ENCODE results near the gene PDZRN4. TPM values are rescaled to one million over a fixed set of nuclear protein-coding genes. Genes with fewer than 3 reads are reported as not detected.

PDZRN4 gene
- total RNA-seq, 1 experiment from 2014 or later: not detected

DNA sequence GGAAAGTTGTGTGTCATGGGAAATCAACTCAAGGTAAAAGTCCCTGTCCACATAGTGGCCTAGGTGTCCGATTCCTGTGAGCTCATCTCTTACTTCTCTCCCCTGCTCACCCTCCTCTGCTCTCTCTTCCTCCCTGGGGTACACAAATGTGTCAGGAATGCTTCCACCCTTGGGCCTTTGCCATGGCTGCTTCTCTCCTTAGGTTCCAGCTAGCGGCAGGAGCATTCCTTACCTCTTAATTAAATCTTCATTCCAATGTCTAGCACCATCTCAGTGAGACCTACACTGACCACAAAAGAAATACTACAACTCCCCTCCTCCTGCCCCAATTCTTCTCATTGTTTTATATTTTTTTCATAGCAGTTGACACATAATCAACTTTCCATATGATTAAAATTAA is 298.6 kb downstream of the PDZRN4 start:
- CTCF ChIA-PET: no interaction called here

DNA sequence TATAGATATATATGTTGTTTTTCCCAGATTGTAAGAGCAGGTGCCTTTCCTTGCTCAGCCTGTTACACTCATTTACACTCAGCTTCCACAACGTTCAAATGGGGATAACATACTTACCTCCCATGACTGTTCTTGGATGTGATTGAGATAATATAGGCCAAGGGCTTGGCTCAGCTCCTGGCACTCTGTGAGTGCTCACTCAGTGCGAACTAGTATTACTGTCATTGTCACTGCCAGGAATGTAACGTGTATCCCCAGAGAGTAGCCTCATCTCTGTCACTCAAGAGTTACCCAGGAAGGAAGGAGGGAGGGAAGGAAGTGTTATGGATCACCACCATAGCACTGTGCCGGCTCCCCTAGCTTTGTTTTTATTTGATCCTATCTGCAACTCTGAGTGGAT is 307.9 kb downstream of the PDZRN4 start:
- H3K9me3 ChIP-seq (ENCODE audit: low read depth, low read length, poor library complexity, severe bottlenecking): no peaks in the 10 kb centered on the region
- H3K27me3 ChIP-seq (replicated peaks; ENCODE audit: insufficient read depth, low read depth, low read length, poor library complexity): no peaks in the 10 kb centered on the region
- no peak overlapping the region for H3K27ac ChIP-seq (ENCODE audit: low read depth, low read length, poor library complexity, severe bottlenecking)
- no peak for TF ChIP-seq EZH2 (IDR thresholded peaks at IDR 0.05; ENCODE audit: borderline replicate concordance, low read depth, low read length, poor library complexity, severe bottlenecking)
- TF ChIP-seq, protein P1, sequence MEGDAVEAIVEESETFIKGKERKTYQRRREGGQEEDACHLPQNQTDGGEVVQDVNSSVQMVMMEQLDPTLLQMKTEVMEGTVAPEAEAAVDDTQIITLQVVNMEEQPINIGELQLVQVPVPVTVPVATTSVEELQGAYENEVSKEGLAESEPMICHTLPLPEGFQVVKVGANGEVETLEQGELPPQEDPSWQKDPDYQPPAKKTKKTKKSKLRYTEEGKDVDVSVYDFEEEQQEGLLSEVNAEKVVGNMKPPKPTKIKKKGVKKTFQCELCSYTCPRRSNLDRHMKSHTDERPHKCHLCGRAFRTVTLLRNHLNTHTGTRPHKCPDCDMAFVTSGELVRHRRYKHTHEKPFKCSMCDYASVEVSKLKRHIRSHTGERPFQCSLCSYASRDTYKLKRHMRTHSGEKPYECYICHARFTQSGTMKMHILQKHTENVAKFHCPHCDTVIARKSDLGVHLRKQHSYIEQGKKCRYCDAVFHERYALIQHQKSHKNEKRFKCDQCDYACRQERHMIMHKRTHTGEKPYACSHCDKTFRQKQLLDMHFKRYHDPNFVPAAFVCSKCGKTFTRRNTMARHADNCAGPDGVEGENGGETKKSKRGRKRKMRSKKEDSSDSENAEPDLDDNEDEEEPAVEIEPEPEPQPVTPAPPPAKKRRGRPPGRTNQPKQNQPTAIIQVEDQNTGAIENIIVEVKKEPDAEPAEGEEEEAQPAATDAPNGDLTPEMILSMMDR (conservative IDR thresholded peaks at IDR 0.05; ENCODE audit: low read depth, low read length): no peak
- intact Hi-C loops (cut with micrococcal nuclease; ENCODE audit: unreplicated experiment): no loop called here
- no peaks in the 10 kb centered on the region for H3K36me3 ChIP-seq (ENCODE audit: insufficient read depth, low read length, poor library complexity, severe bottlenecking)
- BruUV-seq (replicated peaks): no TSS peak
- DNase-seq (ENCODE audit: low spot score): no peak
- ChIA-PET CTCF (no interaction called here), POLR2A (ENCODE audit: low non-redundant PET) (no interaction called here)
- no peaks in the 10 kb centered on the region for H3K4me1 ChIP-seq (ENCODE audit: insufficient read depth, low read length, poor library complexity, severe bottlenecking)
- H3K4me3 ChIP-seq (ENCODE audit: low read depth, low read length, poor library complexity, severe bottlenecking): no peak overlapping the region

More for the DNA sequence above, 298.6 kb downstream of the PDZRN4 start:
- Histone ChIP-seq H3K4me3 (ENCODE audit: low read depth, low read length, poor library complexity, severe bottlenecking) (no peak overlapping the region), H3K9me3 (ENCODE audit: low read depth, low read length, poor library complexity, severe bottlenecking) (no peaks in the 10 kb centered on the region), H3K36me3 (ENCODE audit: insufficient read depth, low read length, poor library complexity, severe bottlenecking) (no peaks in the 10 kb centered on the region), H3K27me3 (replicated peaks; ENCODE audit: insufficient read depth, low read depth, low read length, poor library complexity) (no peaks in the 10 kb centered on the region), H3K27ac (ENCODE audit: low read depth, low read length, poor library complexity, severe bottlenecking) (no peak overlapping the region), H3K4me1 (ENCODE audit: insufficient read depth, low read length, poor library complexity, severe bottlenecking) (no peaks in the 10 kb centered on the region)
- POLR2A ChIA-PET (ENCODE audit: low non-redundant PET): no interaction called here
- no peak for TF ChIP-seq EZH2 (IDR thresholded peaks at IDR 0.05; ENCODE audit: borderline replicate concordance, low read depth, low read length, poor library complexity, severe bottlenecking)
- TF ChIP-seq, protein P1 (conservative IDR thresholded peaks at IDR 0.05; ENCODE audit: low read depth, low read length): no peak
- DNase-seq (ENCODE audit: low spot score): no peak
- no TSS peak for BruUV-seq (replicated peaks)
- intact Hi-C loops (cut with micrococcal nuclease; ENCODE audit: unreplicated experiment): no loop called here

DNA sequence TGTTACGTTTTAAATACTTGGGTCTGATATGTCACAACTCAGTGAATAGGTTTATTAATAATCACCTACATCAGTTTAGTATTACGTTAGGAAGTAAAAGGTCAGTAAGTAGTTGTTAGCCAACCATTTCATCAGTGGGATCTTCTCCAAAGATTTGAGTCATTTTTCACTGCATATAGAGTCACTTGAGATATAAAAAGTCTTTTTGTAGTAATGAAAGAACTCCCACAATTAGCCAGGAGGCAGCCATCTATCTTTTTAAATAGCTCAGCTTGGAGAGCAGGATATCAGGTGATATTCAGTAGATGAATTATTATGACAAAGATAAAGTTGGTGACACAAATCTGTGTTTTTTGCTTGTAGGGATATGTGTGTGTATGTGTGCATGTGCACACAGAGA is 309.3 kb downstream of the PDZRN4 start:
- intact Hi-C loops (cut with micrococcal nuclease; ENCODE audit: unreplicated experiment): no loop called here
- H3K27me3 ChIP-seq (replicated peaks; ENCODE audit: insufficient read depth, low read depth, low read length, poor library complexity): no peaks in the 10 kb centered on the region
- H3K4me3 ChIP-seq (ENCODE audit: low read depth, low read length, poor library complexity, severe bottlenecking): no peak overlapping the region
- H3K4me1 ChIP-seq (ENCODE audit: insufficient read depth, low read length, poor library complexity, severe bottlenecking): no peaks in the 10 kb centered on the region
- H3K36me3 ChIP-seq (ENCODE audit: insufficient read depth, low read length, poor library complexity, severe bottlenecking): no peaks in the 10 kb centered on the region
- no TSS peak for BruUV-seq (replicated peaks)
- H3K9me3 ChIP-seq (ENCODE audit: low read depth, low read length, poor library complexity, severe bottlenecking): no peaks in the 10 kb centered on the region
- no peak for DNase-seq (ENCODE audit: low spot score)
- TF ChIP-seq, protein P1 (conservative IDR thresholded peaks at IDR 0.05; ENCODE audit: low read depth, low read length): no peak
- no peak for TF ChIP-seq EZH2 (IDR thresholded peaks at IDR 0.05; ENCODE audit: borderline replicate concordance, low read depth, low read length, poor library complexity, severe bottlenecking)
- ChIA-PET POLR2A (ENCODE audit: low non-redundant PET) (no interaction called here), CTCF (no interaction called here)
- H3K27ac ChIP-seq (ENCODE audit: low read depth, low read length, poor library complexity, severe bottlenecking): no peak overlapping the region
